ENCODE measurements around the gene KIAA1549. TPM values are rescaled to one million over a fixed set of nuclear protein-coding genes. Genes with fewer than 3 reads are reported as not detected.

Gene KIAA1549
- total and polyA plus RNA-seq, 9 donors = 1.2 to 5.0 (median 3.6) TPM

GRCh38 chr7:138881579-138882188 is 99.5 kb downstream of the KIAA1549 start:
- no peaks in the 10 kb centered on the region for H3K4me1 ChIP-seq (ENCODE audit: insufficient read depth)
- no peak for DNase-seq
- intact Hi-C loops (cut with DNase I) = no loop called here
- TF ChIP-seq POLR2A (IDR thresholded peaks at IDR 0.05) = no peak
- no peak for TF ChIP-seq CTCF (IDR thresholded peaks at IDR 0.05)
- TF ChIP-seq EP300 (IDR thresholded peaks at IDR 0.05) = no peak
- H3K27ac ChIP-seq = no peak overlapping the region
- H3K9me3 ChIP-seq = no peaks in the 10 kb centered on the region
- H3K4me3 ChIP-seq = no peak overlapping the region
- no peaks in the 10 kb centered on the region for H3K36me3 ChIP-seq
- no peaks in the 10 kb centered on the region for H3K27me3 ChIP-seq
- WGBS, 3 donors = 67 to 81% (median 75%) methylated on average over 6 of the region's 6 CpGs

DNA sequence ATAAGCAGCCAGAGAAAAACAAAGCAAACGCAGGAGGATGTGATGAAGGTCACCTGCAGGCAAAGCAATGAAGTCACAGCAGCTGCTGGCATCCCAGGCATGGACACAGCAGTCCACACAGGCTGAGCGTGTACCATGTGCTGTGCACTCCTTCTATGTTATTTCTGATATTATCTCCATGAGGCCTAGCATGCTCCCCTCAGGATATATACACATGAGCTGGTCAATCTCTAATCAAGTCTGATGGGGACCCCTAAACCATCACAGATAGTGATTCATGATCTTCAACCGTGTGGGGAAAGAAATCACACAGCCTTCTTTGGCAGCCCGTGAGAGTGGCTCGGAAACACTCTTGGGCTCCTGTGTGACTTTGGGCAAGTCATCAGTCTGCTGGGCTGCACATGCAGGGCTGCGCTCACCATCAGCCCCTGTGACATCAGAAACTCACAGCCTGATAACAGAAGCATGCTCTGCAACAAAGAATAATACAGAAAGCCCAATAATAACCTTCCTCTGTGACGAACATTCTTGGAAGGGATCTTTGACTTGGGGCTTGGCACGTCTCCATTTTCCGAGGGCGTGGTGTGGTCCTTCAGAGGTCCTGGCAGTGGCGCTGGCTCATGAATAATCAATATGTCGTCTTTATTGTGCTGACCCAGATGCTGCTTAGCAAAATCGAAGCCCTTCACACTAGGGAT is 100.2 kb downstream of the KIAA1549 start:
- DNase-seq = no peak
- Histone ChIP-seq H3K36me3 (no peaks in the 10 kb centered on the region), H3K27me3 (no peaks in the 10 kb centered on the region), H3K4me1 (ENCODE audit: insufficient read depth) (no peaks in the 10 kb centered on the region), H3K9me3 (no peaks in the 10 kb centered on the region), H3K4me3 (no peak overlapping the region), H3K27ac (no peak overlapping the region)
- TF ChIP-seq CTCF (IDR thresholded peaks at IDR 0.05) = no peak
- TF ChIP-seq EP300 (IDR thresholded peaks at IDR 0.05) = no peak
- no peak for TF ChIP-seq POLR2A (IDR thresholded peaks at IDR 0.05)
- intact Hi-C loops (cut with DNase I) = no loop called here
- 79 to 85% (median 82%) methylated on average over 13 of the region's 13 CpGs for WGBS, 3 donors

GRCh38 chr7:138879356-138879755 is 101.8 kb downstream of the KIAA1549 start:
- no peak for DNase-seq
- Histone ChIP-seq H3K4me1 (ENCODE audit: insufficient read depth) (no peaks in the 10 kb centered on the region), H3K4me3 (no peak overlapping the region), H3K9me3 (no peaks in the 10 kb centered on the region), H3K27ac (no peak overlapping the region), H3K36me3 (no peaks in the 10 kb centered on the region), H3K27me3 (no peaks in the 10 kb centered on the region)
- WGBS, 3 donors = 92 to 96% (median 93%) methylated on average over 10 of the region's 10 CpGs
- intact Hi-C loops (cut with DNase I) = no loop called here
- TF ChIP-seq EP300 (IDR thresholded peaks at IDR 0.05) (no peak), CTCF (IDR thresholded peaks at IDR 0.05) (no peak), POLR2A (IDR thresholded peaks at IDR 0.05) (no peak)

DNA sequence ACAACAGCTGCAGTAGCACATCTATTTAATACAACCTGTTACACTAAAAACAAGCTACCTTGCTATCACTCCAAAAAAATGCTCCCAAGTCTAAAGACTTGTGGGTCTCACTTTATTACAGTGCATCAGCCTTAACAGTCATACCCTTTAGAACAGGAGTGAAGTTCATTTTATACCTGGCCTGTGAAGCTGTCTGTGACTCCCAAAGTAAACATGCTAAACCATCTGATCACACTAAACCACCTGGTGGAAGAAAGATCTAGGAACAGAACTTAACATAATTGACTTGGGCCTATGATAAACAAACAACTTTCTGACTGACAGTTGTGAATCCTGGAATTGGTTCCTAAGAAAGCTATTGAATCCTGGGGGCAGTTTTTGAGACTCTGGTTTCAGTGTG is 102.3 kb downstream of the KIAA1549 start:
- no peaks in the 10 kb centered on the region for H3K27me3 ChIP-seq
- H3K9me3 ChIP-seq = no peaks in the 10 kb centered on the region
- H3K27ac ChIP-seq = no peak overlapping the region
- DNase-seq = no peak
- TF ChIP-seq POLR2A (IDR thresholded peaks at IDR 0.05) = no peak
- no peak for TF ChIP-seq EP300 (IDR thresholded peaks at IDR 0.05)
- TF ChIP-seq CTCF (IDR thresholded peaks at IDR 0.05) = no peak
- no peak overlapping the region for H3K4me3 ChIP-seq
- H3K36me3 ChIP-seq = no peaks in the 10 kb centered on the region
- H3K4me1 ChIP-seq (ENCODE audit: insufficient read depth) = no peaks in the 10 kb centered on the region
- intact Hi-C loops (cut with DNase I) = no loop called here

Measured in ovary (tissue), 9 donors.